Osteoblast (primary cell): Measurements from ENCODE around the gene PDCD2L. TPM values are rescaled to one million over a fixed set of nuclear protein-coding genes. Genes with fewer than 3 reads are reported as not detected.

Experiments
- DNase-seq: peaks from one replicate; pipeline ENCODE4 v3.0.0; 2011; ENCODE audit warnings: low spot score, mixed read lengths; ENCODE audit not compliant: insufficient read length; ENCODE audit errors: missing footprints
- H2AFZ ChIP-seq: 2 replicates; pipeline ENCODE4 v1.6.0; 2011; ENCODE audit warnings: mild to moderate bottlenecking, low read length
- H3K27ac ChIP-seq: 2 replicates; pipeline ENCODE4 v1.5.1; 2011; ENCODE audit warnings: mild to moderate bottlenecking, low read depth, low read length, moderate library complexity
- H3K27me3 ChIP-seq: 2 replicates; pipeline ENCODE4 v1.6.0; 2012; ENCODE audit warnings: mild to moderate bottlenecking, control low read depth, inconsistent platforms, low read length, moderate library complexity; ENCODE audit not compliant: insufficient read depth
- H3K36me3 ChIP-seq: 2 replicates; pipeline ENCODE4 v1.5.1; 2011; ENCODE audit warnings: mild to moderate bottlenecking, low read length, control low read depth, moderate library complexity; ENCODE audit not compliant: insufficient read depth
- H3K4me1 ChIP-seq: 2 replicates; pipeline ENCODE4 v1.5.1; 2011; ENCODE audit warnings: mild to moderate bottlenecking, low read length, control low read depth, moderate library complexity; ENCODE audit not compliant: insufficient read depth
- H3K4me2 ChIP-seq: 2 replicates; pipeline ENCODE4 v1.6.0; 2011; ENCODE audit warnings: mild to moderate bottlenecking, low read length; ENCODE audit not compliant: insufficient read depth
- H3K4me3 ChIP-seq: fragments of 200-600 bp; sonication (generic); 3 replicates; pipeline ENCODE4 v1.5.1; 2012; ENCODE audit warnings: mild to moderate bottlenecking, low read length, inconsistent platforms; ENCODE audit not compliant: insufficient read depth
- H3K79me2 ChIP-seq: 2 replicates; pipeline ENCODE4 v1.6.0; 2012; ENCODE audit warnings: mild to moderate bottlenecking, low read length, control low read depth, inconsistent platforms; ENCODE audit not compliant: insufficient read depth
- H3K9me3 ChIP-seq: 2 replicates; pipeline ENCODE4 v1.5.1; 2011; ENCODE audit warnings: low read depth, low read length, control low read depth
- H4K20me1 ChIP-seq: 2 replicates; pipeline ENCODE4 v1.6.0; 2012; ENCODE audit warnings: mild to moderate bottlenecking, low read length, control low read depth; ENCODE audit not compliant: insufficient read depth
- total RNA-seq: library from RNA; depleted of rRNA; stranded (reverse); fragments of >200 nt; gene quantifications from 2 replicates; pipeline ENCODE4 v1.2.3, GENCODE V29; 2012
- TF ChIP-seq, protein P1 (sequence below): IDR thresholded peaks from 2 replicates; pipeline ENCODE4 v1.5.1; 2011; ENCODE audit warnings: mild to moderate bottlenecking, low read depth, low read length, moderate library complexity; ENCODE audit errors: extremely low read depth

PDCD2L gene
- total RNA-seq, 1 donor, result 10.5 TPM

DNA sequence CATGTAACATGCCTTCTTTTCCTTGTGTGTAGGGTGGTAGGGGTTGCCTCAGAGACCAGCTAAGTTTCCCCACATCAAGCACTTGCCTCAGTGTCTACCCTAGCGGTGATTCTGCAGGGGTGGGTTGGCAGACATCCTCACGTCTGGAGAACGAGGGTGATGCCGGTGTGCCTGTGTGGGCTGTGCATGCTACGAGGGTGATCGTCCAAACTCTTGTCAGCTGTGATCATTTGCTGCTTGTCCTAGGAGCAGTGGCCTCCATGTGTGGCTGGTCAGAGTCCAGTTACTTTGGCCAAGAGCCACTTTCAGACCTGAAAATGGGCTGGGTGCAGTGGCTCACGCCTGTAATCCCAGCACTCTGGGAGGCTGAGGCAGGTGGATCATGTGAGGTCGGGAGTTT is 34.1 kb upstream of the PDCD2L start:
- peaks cover 15% of the 10 kb centered on the region for H3K4me1 ChIP-seq
- no peak overlapping the region for H3K27ac ChIP-seq
- H3K36me3 ChIP-seq, result peaks cover 56% of the 10 kb centered on the region
- H3K79me2 ChIP-seq, result peaks cover 57% of the 10 kb centered on the region
- no peaks in the 10 kb centered on the region for H3K27me3 ChIP-seq
- H4K20me1 ChIP-seq, result peaks cover 38% of the 10 kb centered on the region
- peak; percentile 6 for DNase-seq
- TF ChIP-seq, protein P1, sequence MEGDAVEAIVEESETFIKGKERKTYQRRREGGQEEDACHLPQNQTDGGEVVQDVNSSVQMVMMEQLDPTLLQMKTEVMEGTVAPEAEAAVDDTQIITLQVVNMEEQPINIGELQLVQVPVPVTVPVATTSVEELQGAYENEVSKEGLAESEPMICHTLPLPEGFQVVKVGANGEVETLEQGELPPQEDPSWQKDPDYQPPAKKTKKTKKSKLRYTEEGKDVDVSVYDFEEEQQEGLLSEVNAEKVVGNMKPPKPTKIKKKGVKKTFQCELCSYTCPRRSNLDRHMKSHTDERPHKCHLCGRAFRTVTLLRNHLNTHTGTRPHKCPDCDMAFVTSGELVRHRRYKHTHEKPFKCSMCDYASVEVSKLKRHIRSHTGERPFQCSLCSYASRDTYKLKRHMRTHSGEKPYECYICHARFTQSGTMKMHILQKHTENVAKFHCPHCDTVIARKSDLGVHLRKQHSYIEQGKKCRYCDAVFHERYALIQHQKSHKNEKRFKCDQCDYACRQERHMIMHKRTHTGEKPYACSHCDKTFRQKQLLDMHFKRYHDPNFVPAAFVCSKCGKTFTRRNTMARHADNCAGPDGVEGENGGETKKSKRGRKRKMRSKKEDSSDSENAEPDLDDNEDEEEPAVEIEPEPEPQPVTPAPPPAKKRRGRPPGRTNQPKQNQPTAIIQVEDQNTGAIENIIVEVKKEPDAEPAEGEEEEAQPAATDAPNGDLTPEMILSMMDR, result no peak
- H2AFZ ChIP-seq, result no peak overlapping the region
- no peaks in the 10 kb centered on the region for H3K9me3 ChIP-seq
- H3K4me2 ChIP-seq, result no peak overlapping the region
- no peak overlapping the region for H3K4me3 ChIP-seq

- Histone ChIP-seq H3K9me3 (no peaks in the 10 kb centered on the region), H3K4me2 (no peak overlapping the region), H3K4me1 (peaks cover 13% of the 10 kb centered on the region), H2AFZ (no peak overlapping the region), H4K20me1 (peaks cover 39% of the 10 kb centered on the region), H3K27ac (no peak overlapping the region), H3K27me3 (no peaks in the 10 kb centered on the region), H3K4me3 (no peak overlapping the region), H3K36me3 (peaks cover 63% of the 10 kb centered on the region), H3K79me2 (peaks cover 52% of the 10 kb centered on the region)
- peak; percentile 43 for DNase-seq
- TF ChIP-seq, protein P1, result no peak
Measured at GRCh38 chr19:34370983-34371382, 33.2 kb upstream of the PDCD2L start.

- Histone ChIP-seq H3K4me3 (no peak overlapping the region), H3K27ac (no peak overlapping the region), H4K20me1 (peaks cover 21% of the 10 kb centered on the region), H3K4me1 (no peaks in the 10 kb centered on the region), H3K79me2 (peaks cover 27% of the 10 kb centered on the region), H3K27me3 (no peaks in the 10 kb centered on the region), H3K9me3 (no peaks in the 10 kb centered on the region), H2AFZ (no peak overlapping the region), H3K36me3 (peaks cover 58% of the 10 kb centered on the region), H3K4me2 (no peak overlapping the region)
- TF ChIP-seq, protein P1, result no peak
- DNase-seq, result peak; percentile 29
Measured at GRCh38 chr19:34373601-34374288, 30.5 kb upstream of the PDCD2L start.

GRCh38 chr19:34375598-34375997 is 28.6 kb upstream of the PDCD2L start:
- Histone ChIP-seq H3K36me3 (peaks cover 62% of the 10 kb centered on the region), H3K79me2 (peaks cover 19% of the 10 kb centered on the region)
- DNase-seq, result peak; percentile 63

More at GRCh38 chr19:34375598-34375997, 28.6 kb upstream of the PDCD2L start:
- Histone ChIP-seq H3K4me2 (no peak overlapping the region), H3K4me3 (no peak overlapping the region), H2AFZ (no peak overlapping the region), H3K27ac (no peak overlapping the region), H3K27me3 (no peaks in the 10 kb centered on the region), H3K4me1 (no peaks in the 10 kb centered on the region), H3K9me3 (no peaks in the 10 kb centered on the region), H4K20me1 (peaks cover 21% of the 10 kb centered on the region)
- TF ChIP-seq, protein P1, result no peak
